Measurements from ENCODE around the gene SLC25A44. TPM values are rescaled to one million over a fixed set of nuclear protein-coding genes. Genes with fewer than 3 reads are reported as not detected.

The SLC25A44 gene
- total RNA-seq, 1 experiment from 2014 or later, result 40.2 TPM

- Histone ChIP-seq H3K4me2 (ENCODE audit: insufficient read depth, insufficient read length, low read length) (no peak overlapping the region), H3K4me1 (ENCODE audit: insufficient read depth, low read length) (peaks cover 2% of the 10 kb centered on the region; the same call in 1 of the 2 replicates), H3T11ph (ENCODE audit: low read length) (no peak overlapping the region), H2AK5ac (ENCODE audit: insufficient read length, low read length) (no peak overlapping the region), H3K4ac (ENCODE audit: low read depth, low read length) (no peak overlapping the region), H3K27me3 (ENCODE audit: insufficient read depth, low read length) (no peaks in the 10 kb centered on the region), H4K5ac (ENCODE audit: insufficient read length, low read depth, low read length) (no peak overlapping the region), H3K14ac (ENCODE audit: insufficient read depth, low read length) (peak overlapping the region; percentile 14; the same call in 1 of the 2 replicates), H3K79me1 (ENCODE audit: insufficient read depth, low read depth, low read length, poor library complexity, severe bottlenecking) (no peaks in the 10 kb centered on the region), H4K8ac (replicated peaks; ENCODE audit: insufficient read length, low read depth, low read length) (no peak overlapping the region), H2BK12ac (ENCODE audit: insufficient read length, low read depth, low read length) (no peak overlapping the region), H2BK15ac (ENCODE audit: low read depth, low read length) (no peak overlapping the region), H3K9me3 (ENCODE audit: control insufficient read depth, low read depth, low read length) (no peaks in the 10 kb centered on the region), H2AFZ (ENCODE audit: low read length) (no peak overlapping the region), H2BK120ac (ENCODE audit: low read depth, low read length, poor library complexity, severe bottlenecking) (no peak overlapping the region), H3K79me2 (ENCODE audit: insufficient read depth, low read length) (no peaks in the 10 kb centered on the region), H3K27ac (ENCODE audit: insufficient read length, low read depth, low read length) (no peak overlapping the region), H4K91ac (ENCODE audit: insufficient read length, low read depth, low read length) (no peak overlapping the region), H2BK20ac (ENCODE audit: low read depth, low read length, poor library complexity, severe bottlenecking) (no peak overlapping the region), H4K20me1 (ENCODE audit: control insufficient read depth, insufficient read depth, insufficient read length) (no peaks in the 10 kb centered on the region), H3K9ac (ENCODE audit: extremely low read depth, insufficient read length, low read length) (no peak overlapping the region), H2BK5ac (ENCODE audit: insufficient read length, low read length) (no peak overlapping the region), H3K23me2 (ENCODE audit: insufficient read length, low read depth, low read length, poor library complexity, severe bottlenecking) (peaks cover 3% of the 10 kb centered on the region), H3K56ac (ENCODE audit: insufficient read length, low read depth, low read length) (no peak overlapping the region), H3K23ac (ENCODE audit: insufficient read length, low read depth, low read length) (no peak overlapping the region), H3K18ac (ENCODE audit: insufficient read length, low read depth, low read length) (no peak overlapping the region)
- Mint-ChIP-seq H3K4me1 (peaks cover 15 to 22% of the 10 kb centered on the region in 2 experiments), H3K27me3 (ENCODE audit: low read depth) (peaks cover 4% of the 10 kb centered on the region; the same call in 1 of the 2 replicates), H3K9me3 (no peaks in the 10 kb centered on the region), H3K4me3 (no peak overlapping the region), H3K27ac (peak overlapping the region in 1 of 3 experiments; percentile 76; a peak in 2 of 7 replicates), H3K36me3 (ENCODE audit: insufficient read depth in 1 of 3, low read depth in 3 of 3) (peaks cover 10 to 38% (median 28%) of the 10 kb centered on the region in 3 experiments; a peak in 6 of 7 replicates)
- TF ChIP-seq CTCF (conservative IDR thresholded peaks at IDR 0.05), result no peak; the same call in 2 of the 3 replicates
- no peak for DNase-seq
- WGBS (ENCODE audit: extremely low coverage, insufficient read length, low lambda C conversion rate), result no CpG with 5 or more reads among the region's 16 CpGs
These were observed 53.0 kb downstream of the SLC25A44 start for GRCh38 chr1:156246781-156247459.

Measured in H9 (cell line).